Caco-2 (cell line): ENCODE results near the gene NCF4. TPM values are rescaled to one million over a fixed set of nuclear protein-coding genes. Genes with fewer than 3 reads are reported as not detected.

Experiments used
- BruUV-seq: library from RNA; stranded (reverse); fragments of 400-500 nt; replicated peaks from 2 replicates; lab custom pipeline; 2021; lab: Mats Ljungman, UMichigan
- CTCF ChIA-PET: fragments of 300-600 bp; sonication (Branson Sonifier 250); formaldehyde crosslinking; loops from one replicate; lab custom pipeline; 2022; ENCODE audit warnings: antibody characterized with exemption; lab: Charles Lee
- POLR2A ChIA-PET: fragments of 300-600 bp; sonication (Branson Sonifier 250); formaldehyde crosslinking; loops from one replicate; lab custom pipeline; 2022; ENCODE audit warnings: antibody characterized with exemption; lab: Charles Lee
- DNase-seq, 2 experiments: peaks; one replicate each; pipeline versions ENCODE4 v3.0.0 to v3.0.0-alpha.2; 2020 to 2022
- H3K27me3 ChIP-seq: replicated peaks from 2 replicates; pipeline ENCODE4 v1.6.0; 2011; ENCODE audit warnings: low read length; ENCODE audit not compliant: control insufficient read depth, insufficient read depth
- H3K36me3 ChIP-seq: 2 replicates; pipeline ENCODE4 v1.5.1; 2011; ENCODE audit warnings: low read length; ENCODE audit not compliant: control insufficient read depth, insufficient read depth
- H3K4me1 ChIP-seq: fragments of 250-450 bp; sonication (Bioruptor Pico); 2 replicates; pipeline ENCODE4 v1.5.1; 2020; ENCODE audit warnings: mild to moderate bottlenecking
- H3K4me3 ChIP-seq: 2 replicates; pipeline ENCODE4 v1.5.1; 2011; ENCODE audit warnings: low read depth, mild to moderate bottlenecking, control low read depth, low read length
- H3K9me3 ChIP-seq: fragments of 250-450 bp; sonication (Bioruptor Pico); 2 replicates; pipeline ENCODE4 v1.5.1; 2020; ENCODE audit warnings: mild to moderate bottlenecking, moderate library complexity
- H3K27ac Mint-ChIP-seq: one replicate; pipeline ENCODE4 v1.8.0; 2022; ENCODE audit warnings: mixed read lengths; ENCODE audit not compliant: unreplicated experiment
- H3K27me3 Mint-ChIP-seq: one replicate; pipeline ENCODE4 v1.8.0; 2022; ENCODE audit warnings: mixed read lengths; ENCODE audit not compliant: insufficient read depth, unreplicated experiment
- H3K36me3 Mint-ChIP-seq: one replicate; pipeline ENCODE4 v1.8.0; 2022; ENCODE audit warnings: mild to moderate bottlenecking, mixed read lengths; ENCODE audit not compliant: insufficient read depth, unreplicated experiment
- H3K4me1 Mint-ChIP-seq: one replicate; pipeline ENCODE4 v1.8.0; 2022; ENCODE audit warnings: low read depth, mixed read lengths; ENCODE audit not compliant: unreplicated experiment
- H3K4me3 Mint-ChIP-seq: one replicate; pipeline ENCODE4 v1.8.0; 2022; ENCODE audit warnings: mild to moderate bottlenecking, moderate library complexity, mixed read lengths; ENCODE audit not compliant: unreplicated experiment
- H3K9me3 Mint-ChIP-seq: one replicate; pipeline ENCODE4 v1.8.0; 2022; ENCODE audit warnings: mixed read lengths; ENCODE audit not compliant: unreplicated experiment
- intact Hi-C: fragments of 100-400 bp; cut with micrococcal nuclease; formaldehyde crosslinking; loops from one replicate; pipeline ENCODE4 v1.10.0; 2022; ENCODE audit not compliant: unreplicated experiment
- total RNA-seq: library from RNA; stranded (reverse); gene quantifications from 2 replicates; pipeline ENCODE4 v1.2.3, GENCODE V29; 2022
- TF ChIP-seq, protein P1 (sequence below), 2 experiments: fragments of 200-600 bp in 1 of 2; IDR thresholded peaks; 1 replicate in 1 of 2; 2 replicates in 1 of 2; pipeline versions ENCODE4 v1.5.1 to v1.8.0; 2011 to 2022; ENCODE audit warnings: antibody characterized with exemption in 1 of 2, control low read depth in 1 of 2, inconsistent platforms in 1 of 2, low read depth in 1 of 2, low read length in 1 of 2, mild to moderate bottlenecking in 1 of 2, moderate library complexity in 1 of 2; ENCODE audit not compliant: insufficient read depth in 1 of 2, severe bottlenecking in 1 of 2, unreplicated experiment in 1 of 2

NCF4 gene
- total RNA-seq, 1 experiment from 2014 or later: not detected

DNA sequence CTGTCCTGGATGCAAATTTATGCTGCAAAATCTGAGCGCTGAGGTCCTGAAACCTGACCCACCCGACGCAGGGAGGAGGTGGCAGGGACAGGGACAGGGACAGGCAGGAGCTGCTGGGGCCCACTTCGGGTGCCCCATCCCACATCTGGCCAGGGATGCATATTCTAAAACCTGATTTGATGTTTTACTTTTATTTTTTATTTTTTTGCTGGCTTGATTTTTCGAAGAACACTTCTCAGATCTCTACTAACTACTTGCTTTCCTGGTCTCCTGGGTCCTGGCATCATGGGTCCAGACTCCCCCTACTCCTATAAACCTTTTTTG is 43.3 kb upstream of the NCF4 start:
- H3K4me3 Mint-ChIP-seq: no peak overlapping the region
- peaks cover 3% of the 10 kb centered on the region for H3K27me3 ChIP-seq
- CTCF ChIA-PET: no interaction called here

GRCh38 chr22:36818010-36818642 is 42.7 kb upstream of the NCF4 start:
- H3K4me1 Mint-ChIP-seq: no peaks in the 10 kb centered on the region
- no peaks in the 10 kb centered on the region for H3K4me1 ChIP-seq
- H3K36me3 ChIP-seq: no peaks in the 10 kb centered on the region
- peaks cover 3% of the 10 kb centered on the region for H3K27me3 ChIP-seq
- ChIA-PET CTCF (no interaction called here), POLR2A (no interaction called here)
- no peaks in the 10 kb centered on the region for H3K9me3 Mint-ChIP-seq
- H3K4me3 ChIP-seq: no peak overlapping the region
- no peak overlapping the region for H3K4me3 Mint-ChIP-seq
- no TSS peak for BruUV-seq
- peaks cover 48% of the 10 kb centered on the region for H3K27me3 Mint-ChIP-seq
- H3K27ac Mint-ChIP-seq: no peak overlapping the region
- intact Hi-C loops: no loop called here
- H3K36me3 Mint-ChIP-seq: no peaks in the 10 kb centered on the region
- H3K9me3 ChIP-seq: no peaks in the 10 kb centered on the region
- TF ChIP-seq, protein P1, sequence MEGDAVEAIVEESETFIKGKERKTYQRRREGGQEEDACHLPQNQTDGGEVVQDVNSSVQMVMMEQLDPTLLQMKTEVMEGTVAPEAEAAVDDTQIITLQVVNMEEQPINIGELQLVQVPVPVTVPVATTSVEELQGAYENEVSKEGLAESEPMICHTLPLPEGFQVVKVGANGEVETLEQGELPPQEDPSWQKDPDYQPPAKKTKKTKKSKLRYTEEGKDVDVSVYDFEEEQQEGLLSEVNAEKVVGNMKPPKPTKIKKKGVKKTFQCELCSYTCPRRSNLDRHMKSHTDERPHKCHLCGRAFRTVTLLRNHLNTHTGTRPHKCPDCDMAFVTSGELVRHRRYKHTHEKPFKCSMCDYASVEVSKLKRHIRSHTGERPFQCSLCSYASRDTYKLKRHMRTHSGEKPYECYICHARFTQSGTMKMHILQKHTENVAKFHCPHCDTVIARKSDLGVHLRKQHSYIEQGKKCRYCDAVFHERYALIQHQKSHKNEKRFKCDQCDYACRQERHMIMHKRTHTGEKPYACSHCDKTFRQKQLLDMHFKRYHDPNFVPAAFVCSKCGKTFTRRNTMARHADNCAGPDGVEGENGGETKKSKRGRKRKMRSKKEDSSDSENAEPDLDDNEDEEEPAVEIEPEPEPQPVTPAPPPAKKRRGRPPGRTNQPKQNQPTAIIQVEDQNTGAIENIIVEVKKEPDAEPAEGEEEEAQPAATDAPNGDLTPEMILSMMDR (IDR thresholded peaks at IDR 0.05; ENCODE audit: insufficient read depth in 1 of 2, low read depth in 1 of 2, low read length in 1 of 2, severe bottlenecking in 1 of 2, unreplicated experiment in 1 of 2): no peak
- DNase-seq: no peak

More for the DNA sequence above, 43.3 kb upstream of the NCF4 start:
- Mint-ChIP-seq H3K9me3 (no peaks in the 10 kb centered on the region), H3K27me3 (peaks cover 53% of the 10 kb centered on the region), H3K4me1 (no peaks in the 10 kb centered on the region), H3K27ac (no peak overlapping the region), H3K36me3 (no peaks in the 10 kb centered on the region)
- intact Hi-C loops: no loop called here
- Histone ChIP-seq H3K36me3 (no peaks in the 10 kb centered on the region), H3K4me1 (no peaks in the 10 kb centered on the region), H3K4me3 (no peak overlapping the region), H3K9me3 (no peaks in the 10 kb centered on the region)
- POLR2A ChIA-PET: no interaction called here
- TF ChIP-seq, protein P1 (IDR thresholded peaks at IDR 0.05; ENCODE audit: insufficient read depth in 1 of 2, low read depth in 1 of 2, low read length in 1 of 2, severe bottlenecking in 1 of 2, unreplicated experiment in 1 of 2): no peak
- BruUV-seq: no TSS peak
- DNase-seq: no peak

DNA sequence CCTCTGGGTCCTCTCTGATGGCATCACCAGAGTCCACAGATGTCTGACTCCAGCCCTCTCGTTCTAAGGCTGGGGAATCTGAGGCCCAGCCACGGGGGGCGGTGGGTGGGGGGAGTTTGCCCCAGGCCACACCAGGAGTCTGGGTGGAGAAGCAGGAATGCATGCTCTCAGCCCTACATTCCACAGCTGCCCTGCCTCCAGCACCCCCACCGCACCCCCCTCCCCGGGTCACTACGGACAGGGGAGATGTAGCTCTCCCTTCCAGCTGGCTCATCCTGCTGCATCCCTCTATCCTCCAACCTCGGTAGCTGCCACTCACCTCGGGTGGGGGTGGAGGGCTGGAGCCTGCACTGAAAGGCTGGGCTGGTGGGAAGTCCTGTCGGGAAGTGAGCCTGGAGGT is 41.7 kb upstream of the NCF4 start:
- H3K9me3 Mint-ChIP-seq: no peaks in the 10 kb centered on the region
- peaks cover 38% of the 10 kb centered on the region for H3K27me3 Mint-ChIP-seq
- intact Hi-C loops: no loop called here
- no peaks in the 10 kb centered on the region for H3K4me1 ChIP-seq
- H3K36me3 ChIP-seq: no peaks in the 10 kb centered on the region
- H3K4me3 Mint-ChIP-seq: no peak overlapping the region
- no peaks in the 10 kb centered on the region for H3K4me1 Mint-ChIP-seq
- CTCF ChIA-PET: no interaction called here
- H3K4me3 ChIP-seq: no peak overlapping the region
- no peaks in the 10 kb centered on the region for H3K36me3 Mint-ChIP-seq
- DNase-seq: no peak
- H3K27me3 ChIP-seq: peaks cover 3% of the 10 kb centered on the region
- TF ChIP-seq, protein P1 (IDR thresholded peaks at IDR 0.05; ENCODE audit: insufficient read depth in 1 of 2, low read depth in 1 of 2, low read length in 1 of 2, severe bottlenecking in 1 of 2, unreplicated experiment in 1 of 2): no peak
- no TSS peak for BruUV-seq
- no peak overlapping the region for H3K27ac Mint-ChIP-seq
- POLR2A ChIA-PET: no interaction called here
- H3K9me3 ChIP-seq: no peaks in the 10 kb centered on the region
